Limb (tissue), 2 donors: ENCODE data around the gene STIP1.
"Not testable (repeated sequence)": the region's sequence is repeated elsewhere in the genome, so short reads cannot be mapped to it uniquely, and the experiment has no call there.

Experiments
- DNase-seq, 2 donors: peaks; one replicate each; pipeline ENCODE4 v3.0.0-alpha.2; 2016; ENCODE audit errors: extremely low spot score in 2 of 2

Gene STIP1

GRCh38 chr11:64235437-64236161 lies 49.6 kb downstream of the STIP1 start:
- no peak for DNase-seq

- DNase-seq, result no peak
Measured at GRCh38 chr11:64237484-64237951, 51.5 kb downstream of the STIP1 start.

GRCh38 chr11:64238076-64238475 lies 52.1 kb downstream of the STIP1 start:
- no peak for DNase-seq

GRCh38 chr11:64238999-64239398 lies 53.0 kb downstream of the STIP1 start:
- DNase-seq, result no peak

GRCh38 chr11:64239662-64240434 lies 53.9 kb downstream of the STIP1 start:
- DNase-seq, result no peak

GRCh38 chr11:64240435-64241240 lies 54.7 kb downstream of the STIP1 start, which contains the start of gene FKBP2:
Gene FKBP2 (plus strand): TSS chr11:64241095. CDS start chr11:64242388, 1,293 bp downstream.
- peak; percentile 97 to 99 for DNase-seq

GRCh38 chr11:64241241-64241490 lies 55.2 kb downstream of the STIP1 start:
- DNase-seq, result peak; percentile 100

GRCh38 chr11:64241491-64242374 lies 55.8 kb downstream of the STIP1 start:
- DNase-seq, result no peak

GRCh38 chr11:64243236-64243854 lies 57.4 kb downstream of the STIP1 start:
- DNase-seq, result no peak

- no peak for DNase-seq
Measured at GRCh38 chr11:64244107-64244506, 58.1 kb downstream of the STIP1 start.

GRCh38 chr11:64244966-64245365 lies 59.0 kb downstream of the STIP1 start:
- no peak for DNase-seq

GRCh38 chr11:64245401-64245796 lies 59.4 kb downstream of the STIP1 start:
- DNase-seq, result peak in 1 of 2 donors; percentile 67

- DNase-seq, result peak; percentile 43 to 74
Measured at GRCh38 chr11:64245797-64246620, 60.0 kb downstream of the STIP1 start.

GRCh38 chr11:64246621-64246870 lies 60.6 kb downstream of the STIP1 start:
- not testable (repeated sequence) for DNase-seq

- DNase-seq, result peak; percentile 88 to 92
Measured at GRCh38 chr11:64246871-64247728, 61.1 kb downstream of the STIP1 start, which contains the start of gene PPP1R14B. Gene PPP1R14B (minus strand): TSS chr11:64246943. CDS start chr11:64246673, 270 bp downstream.

GRCh38 chr11:64247729-64248531 lies 62.0 kb downstream of the STIP1 start:
- DNase-seq, result no peak

GRCh38 chr11:64248578-64248977 lies 62.6 kb downstream of the STIP1 start:
- no peak for DNase-seq

- DNase-seq, result no peak
Measured at GRCh38 chr11:64249038-64249437, 63.1 kb downstream of the STIP1 start.
